GM23248 (cell line): Measurements from ENCODE around the gene CD84.

Source experiments
- EZH2 ChIP-seq: fragments of 200-600 bp; sonication (generic); IDR thresholded peaks from 2 replicates; pipeline ENCODE4 v1.6.1; 2018; ENCODE audit warnings: antibody characterized with exemption, mild to moderate bottlenecking; ENCODE audit not compliant: insufficient read depth, poor library complexity, severe bottlenecking
- EZH2phosphoT487 ChIP-seq: fragments of 200-600 bp; sonication (generic); IDR thresholded peaks from 2 replicates; pipeline ENCODE4 v1.6.1; 2018; ENCODE audit warnings: antibody characterized with exemption, moderate library complexity, mild to moderate bottlenecking, low read depth; ENCODE audit not compliant: insufficient read depth

- TF ChIP-seq EZH2 (no peak), EZH2phosphoT487 (no peak)
Observed at GRCh38 chr1:160580221-160580812, 1.0 kb upstream of the CD84 start.
